ENCODE measurements around the gene OS9. TPM values are rescaled to one million over a fixed set of nuclear protein-coding genes. Genes with fewer than 3 reads are reported as not detected.

OS9 gene
- total and polyA plus RNA-seq, 9 of the 15 experiments (the other 6 are each of a cell fraction or from before 2014, with no cell fraction given): 4.6 to 105 (median 89.5) TPM

DNA sequence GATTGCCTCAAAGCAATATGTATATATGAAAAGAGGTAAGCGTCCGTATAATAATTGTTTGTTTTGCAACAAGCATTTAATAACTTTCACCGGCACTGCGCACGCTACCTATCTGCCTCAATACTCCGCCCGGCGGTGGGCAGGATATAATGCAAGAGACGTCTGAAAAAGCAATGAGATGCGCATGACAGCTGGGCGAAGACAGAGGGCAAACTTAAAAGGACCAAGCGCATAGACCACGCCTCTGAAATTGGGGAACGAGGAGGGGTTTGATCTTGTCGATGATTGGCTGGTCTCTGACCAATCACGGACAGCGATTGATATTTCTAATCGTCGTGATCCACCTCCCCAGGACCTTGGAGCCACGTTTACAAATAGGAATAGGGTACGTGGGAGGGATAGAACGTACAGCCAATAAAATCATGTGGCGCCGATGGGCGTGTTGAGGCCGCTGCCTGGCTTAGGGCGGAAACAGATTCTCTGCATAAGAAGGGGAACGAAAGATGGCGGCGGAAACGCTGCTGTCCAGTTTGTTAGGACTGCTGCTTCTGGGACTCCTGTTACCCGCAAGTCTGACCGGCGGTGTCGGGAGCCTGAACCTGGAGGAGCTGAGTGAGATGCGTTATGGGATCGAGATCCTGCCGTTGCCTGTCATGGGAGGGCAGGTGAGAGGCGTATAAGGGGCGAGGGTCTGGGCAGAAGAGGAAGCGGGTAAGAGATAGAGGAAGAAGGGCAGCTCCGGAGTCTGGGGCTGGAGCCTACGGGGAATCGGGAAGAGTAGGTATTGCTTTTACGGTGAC, at the start of gene OS9 (continued):
- TF ChIP-seq, protein P1, sequence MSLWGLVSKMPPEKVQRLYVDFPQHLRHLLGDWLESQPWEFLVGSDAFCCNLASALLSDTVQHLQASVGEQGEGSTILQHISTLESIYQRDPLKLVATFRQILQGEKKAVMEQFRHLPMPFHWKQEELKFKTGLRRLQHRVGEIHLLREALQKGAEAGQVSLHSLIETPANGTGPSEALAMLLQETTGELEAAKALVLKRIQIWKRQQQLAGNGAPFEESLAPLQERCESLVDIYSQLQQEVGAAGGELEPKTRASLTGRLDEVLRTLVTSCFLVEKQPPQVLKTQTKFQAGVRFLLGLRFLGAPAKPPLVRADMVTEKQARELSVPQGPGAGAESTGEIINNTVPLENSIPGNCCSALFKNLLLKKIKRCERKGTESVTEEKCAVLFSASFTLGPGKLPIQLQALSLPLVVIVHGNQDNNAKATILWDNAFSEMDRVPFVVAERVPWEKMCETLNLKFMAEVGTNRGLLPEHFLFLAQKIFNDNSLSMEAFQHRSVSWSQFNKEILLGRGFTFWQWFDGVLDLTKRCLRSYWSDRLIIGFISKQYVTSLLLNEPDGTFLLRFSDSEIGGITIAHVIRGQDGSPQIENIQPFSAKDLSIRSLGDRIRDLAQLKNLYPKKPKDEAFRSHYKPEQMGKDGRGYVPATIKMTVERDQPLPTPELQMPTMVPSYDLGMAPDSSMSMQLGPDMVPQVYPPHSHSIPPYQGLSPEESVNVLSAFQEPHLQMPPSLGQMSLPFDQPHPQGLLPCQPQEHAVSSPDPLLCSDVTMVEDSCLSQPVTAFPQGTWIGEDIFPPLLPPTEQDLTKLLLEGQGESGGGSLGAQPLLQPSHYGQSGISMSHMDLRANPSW (CRISPR knock-in tag; IDR thresholded peaks at IDR 0.05): 0 out of 2 replicates have a peak, but pooled peaks have one; percentile 20
- TF ChIP-seq, protein P2, sequence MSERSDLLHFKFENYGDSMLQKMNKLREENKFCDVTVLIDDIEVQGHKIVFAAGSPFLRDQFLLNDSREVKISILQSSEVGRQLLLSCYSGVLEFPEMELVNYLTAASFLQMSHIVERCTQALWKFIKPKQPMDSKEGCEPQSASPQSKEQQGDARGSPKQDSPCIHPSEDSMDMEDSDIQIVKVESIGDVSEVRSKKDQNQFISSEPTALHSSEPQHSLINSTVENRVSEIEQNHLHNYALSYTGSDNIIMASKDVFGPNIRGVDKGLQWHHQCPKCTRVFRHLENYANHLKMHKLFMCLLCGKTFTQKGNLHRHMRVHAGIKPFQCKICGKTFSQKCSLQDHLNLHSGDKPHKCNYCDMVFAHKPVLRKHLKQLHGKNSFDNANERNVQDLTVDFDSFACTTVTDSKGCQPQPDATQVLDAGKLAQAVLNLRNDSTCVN (CRISPR knock-in tag; IDR thresholded peaks at IDR 0.05): 0 out of 2 replicates have a peak, but pooled peaks have one; percentile 39
- TF ChIP-seq ESRRB (CRISPR knock-in tag; IDR thresholded peaks at IDR 0.05; ENCODE audit: borderline replicate concordance) (no peak), NELFE (IDR thresholded peaks at IDR 0.05; ENCODE audit: insufficient read depth, insufficient read length) (no peak), ZBTB8A (IDR thresholded peaks at IDR 0.05; ENCODE audit: partially characterized antibody) (no peak), SP2 (IDR thresholded peaks at IDR 0.05; ENCODE audit: extremely low read depth, low read depth, low read length, poor library complexity, severe bottlenecking) (peak; percentile 57), CEBPB (tag; IDR thresholded peaks at IDR 0.05) (no peak), CCAR2 (IDR thresholded peaks at IDR 0.05; ENCODE audit: low read depth, low read length) (no peak), POLR2AphosphoS5 (IDR thresholded peaks at IDR 0.05; ENCODE audit: control insufficient read depth, insufficient read depth, low read depth, low read length) (peak; percentile 88), NRF1 (conservative IDR thresholded peaks at IDR 0.05 in 1 of 2, IDR thresholded peaks at IDR 0.05 in 1 of 2) (peak; percentile 96 to 97), NONO (IDR thresholded peaks at IDR 0.05; ENCODE audit: low read depth in 2 of 2, low read length in 1 of 2) (no peak), TCF7L2 (IDR thresholded peaks at IDR 0.05; ENCODE audit: low read depth, low read length) (no peak), TEAD4 (IDR thresholded peaks at IDR 0.05; ENCODE audit: low read length) (peak; percentile 20; the same call in 1 of the 2 replicates), TEAD4 (CRISPR knock-in tag; IDR thresholded peaks at IDR 0.05; ENCODE audit: borderline replicate concordance) (no peak), ZNF75A (CRISPR knock-in tag; IDR thresholded peaks at IDR 0.05) (no peak), XRCC5 (IDR thresholded peaks at IDR 0.05; ENCODE audit: low read depth, low read length) (peak; percentile 63; the same call in 1 of the 2 replicates), MAFK (IDR thresholded peaks at IDR 0.05; ENCODE audit: low read length) (no peak), PHF21A (IDR thresholded peaks at IDR 0.05; ENCODE audit: borderline replicate concordance, low read depth) (no peak)
- TF ChIP-seq, protein P3, sequence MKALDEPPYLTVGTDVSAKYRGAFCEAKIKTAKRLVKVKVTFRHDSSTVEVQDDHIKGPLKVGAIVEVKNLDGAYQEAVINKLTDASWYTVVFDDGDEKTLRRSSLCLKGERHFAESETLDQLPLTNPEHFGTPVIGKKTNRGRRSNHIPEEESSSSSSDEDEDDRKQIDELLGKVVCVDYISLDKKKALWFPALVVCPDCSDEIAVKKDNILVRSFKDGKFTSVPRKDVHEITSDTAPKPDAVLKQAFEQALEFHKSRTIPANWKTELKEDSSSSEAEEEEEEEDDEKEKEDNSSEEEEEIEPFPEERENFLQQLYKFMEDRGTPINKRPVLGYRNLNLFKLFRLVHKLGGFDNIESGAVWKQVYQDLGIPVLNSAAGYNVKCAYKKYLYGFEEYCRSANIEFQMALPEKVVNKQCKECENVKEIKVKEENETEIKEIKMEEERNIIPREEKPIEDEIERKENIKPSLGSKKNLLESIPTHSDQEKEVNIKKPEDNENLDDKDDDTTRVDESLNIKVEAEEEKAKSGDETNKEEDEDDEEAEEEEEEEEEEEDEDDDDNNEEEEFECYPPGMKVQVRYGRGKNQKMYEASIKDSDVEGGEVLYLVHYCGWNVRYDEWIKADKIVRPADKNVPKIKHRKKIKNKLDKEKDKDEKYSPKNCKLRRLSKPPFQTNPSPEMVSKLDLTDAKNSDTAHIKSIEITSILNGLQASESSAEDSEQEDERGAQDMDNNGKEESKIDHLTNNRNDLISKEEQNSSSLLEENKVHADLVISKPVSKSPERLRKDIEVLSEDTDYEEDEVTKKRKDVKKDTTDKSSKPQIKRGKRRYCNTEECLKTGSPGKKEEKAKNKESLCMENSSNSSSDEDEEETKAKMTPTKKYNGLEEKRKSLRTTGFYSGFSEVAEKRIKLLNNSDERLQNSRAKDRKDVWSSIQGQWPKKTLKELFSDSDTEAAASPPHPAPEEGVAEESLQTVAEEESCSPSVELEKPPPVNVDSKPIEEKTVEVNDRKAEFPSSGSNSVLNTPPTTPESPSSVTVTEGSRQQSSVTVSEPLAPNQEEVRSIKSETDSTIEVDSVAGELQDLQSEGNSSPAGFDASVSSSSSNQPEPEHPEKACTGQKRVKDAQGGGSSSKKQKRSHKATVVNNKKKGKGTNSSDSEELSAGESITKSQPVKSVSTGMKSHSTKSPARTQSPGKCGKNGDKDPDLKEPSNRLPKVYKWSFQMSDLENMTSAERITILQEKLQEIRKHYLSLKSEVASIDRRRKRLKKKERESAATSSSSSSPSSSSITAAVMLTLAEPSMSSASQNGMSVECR (CRISPR knock-in tag; IDR thresholded peaks at IDR 0.05): peak; percentile 74
